GM12864 (cell line): ENCODE measurements around the gene DUOX1.

Source experiments
- DNase-seq: peaks from one replicate; pipeline ENCODE4 v3.0.0-alpha.2; 2011; ENCODE audit warnings: low read depth
- H3K4me3 ChIP-seq: 2 replicates; pipeline ENCODE4 v1.5.1; 2011; ENCODE audit warnings: mild to moderate bottlenecking, low read depth, low read length, control low read depth
- TF ChIP-seq, protein P1 (sequence below): IDR thresholded peaks from 2 replicates; pipeline ENCODE4 v1.5.1; 2011; ENCODE audit warnings: low read depth, mild to moderate bottlenecking, moderate library complexity, low read length, control low read depth, inconsistent platforms; ENCODE audit errors: missing control alignments

The DUOX1 gene

DNA sequence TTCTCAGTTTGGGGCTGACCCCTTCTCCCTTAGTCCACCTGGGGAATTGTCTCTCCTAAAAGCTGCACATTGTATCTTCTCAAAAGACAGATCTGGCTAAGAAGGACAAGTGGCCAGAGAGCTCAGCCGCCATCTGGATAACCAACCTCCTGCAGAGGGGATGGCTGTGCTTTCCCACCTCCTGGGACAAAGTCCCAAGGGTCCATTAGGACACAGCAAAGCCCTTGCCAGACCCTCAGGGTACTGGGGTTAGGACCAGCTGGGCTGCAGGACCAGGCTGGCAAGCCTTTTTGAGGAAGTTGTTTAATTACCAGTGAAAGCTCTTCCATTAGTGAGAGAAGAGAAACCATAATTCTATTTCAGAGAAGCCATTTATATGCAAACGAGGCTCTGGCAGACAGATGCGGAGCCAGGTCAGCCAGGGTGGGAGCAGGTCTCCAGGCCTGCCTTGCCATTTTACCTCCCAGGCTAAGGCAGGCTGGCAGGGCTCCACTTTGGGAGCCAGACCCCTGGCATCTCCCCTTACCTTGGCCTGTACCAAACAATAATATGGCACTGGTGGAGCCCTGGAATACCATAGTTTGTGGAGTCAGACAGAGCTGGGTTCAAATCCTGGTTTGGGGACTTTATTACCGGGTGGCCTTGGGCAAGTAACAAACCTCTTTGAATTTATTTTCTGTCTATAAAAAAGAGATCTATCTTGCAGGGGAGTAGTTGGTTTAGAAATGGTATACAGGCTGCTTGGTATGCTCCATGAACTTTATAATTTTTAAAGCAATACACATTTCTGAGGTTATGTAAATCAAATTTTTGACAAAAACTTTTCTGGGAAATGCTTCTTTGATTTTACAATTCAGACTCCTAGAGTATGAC, 40.0 kb downstream of the DUOX1 start:
- H3K4me3 ChIP-seq = no peak overlapping the region
- TF ChIP-seq, protein P1, sequence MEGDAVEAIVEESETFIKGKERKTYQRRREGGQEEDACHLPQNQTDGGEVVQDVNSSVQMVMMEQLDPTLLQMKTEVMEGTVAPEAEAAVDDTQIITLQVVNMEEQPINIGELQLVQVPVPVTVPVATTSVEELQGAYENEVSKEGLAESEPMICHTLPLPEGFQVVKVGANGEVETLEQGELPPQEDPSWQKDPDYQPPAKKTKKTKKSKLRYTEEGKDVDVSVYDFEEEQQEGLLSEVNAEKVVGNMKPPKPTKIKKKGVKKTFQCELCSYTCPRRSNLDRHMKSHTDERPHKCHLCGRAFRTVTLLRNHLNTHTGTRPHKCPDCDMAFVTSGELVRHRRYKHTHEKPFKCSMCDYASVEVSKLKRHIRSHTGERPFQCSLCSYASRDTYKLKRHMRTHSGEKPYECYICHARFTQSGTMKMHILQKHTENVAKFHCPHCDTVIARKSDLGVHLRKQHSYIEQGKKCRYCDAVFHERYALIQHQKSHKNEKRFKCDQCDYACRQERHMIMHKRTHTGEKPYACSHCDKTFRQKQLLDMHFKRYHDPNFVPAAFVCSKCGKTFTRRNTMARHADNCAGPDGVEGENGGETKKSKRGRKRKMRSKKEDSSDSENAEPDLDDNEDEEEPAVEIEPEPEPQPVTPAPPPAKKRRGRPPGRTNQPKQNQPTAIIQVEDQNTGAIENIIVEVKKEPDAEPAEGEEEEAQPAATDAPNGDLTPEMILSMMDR = no peak
- no peak for DNase-seq

- no peak overlapping the region for H3K4me3 ChIP-seq
- no peak for DNase-seq
- TF ChIP-seq, protein P1 = no peak
These were observed 42.1 kb downstream of the DUOX1 start for GRCh38 chr15:45171912-45172311.

DNA sequence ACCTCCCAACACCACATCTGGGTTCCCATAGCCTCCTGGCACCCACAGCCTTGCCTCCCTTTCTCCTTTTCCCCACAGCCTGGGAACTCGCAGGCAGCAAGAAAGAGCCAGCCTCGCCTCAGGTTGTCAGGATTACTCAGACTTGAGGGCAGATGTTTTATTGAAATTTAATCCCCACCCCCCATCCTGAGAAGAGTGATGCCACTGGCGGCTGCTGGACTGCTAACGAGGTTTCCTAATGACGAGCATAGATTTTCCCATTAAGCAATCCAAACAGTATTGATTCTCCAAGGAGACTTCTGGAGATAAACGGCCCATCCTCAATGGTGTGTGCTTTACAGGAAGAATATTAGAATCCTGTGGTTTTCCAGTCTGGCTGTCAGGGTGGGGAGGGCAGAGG, 44.3 kb downstream of the DUOX1 start:
- H3K4me3 ChIP-seq = no peak overlapping the region
- TF ChIP-seq, protein P1 = no peak
- DNase-seq = no peak

GRCh38 chr15:45174577-45174976, 44.8 kb downstream of the DUOX1 start:
- TF ChIP-seq, protein P1 = no peak
- no peak for DNase-seq

GRCh38 chr15:45177285-45177684, 47.5 kb downstream of the DUOX1 start:
- TF ChIP-seq, protein P1 = no peak
- H3K4me3 ChIP-seq = no peak overlapping the region
- DNase-seq = no peak

More at GRCh38 chr15:45174577-45174976, 44.8 kb downstream of the DUOX1 start:
- no peak overlapping the region for H3K4me3 ChIP-seq

GRCh38 chr15:45179221-45179985, 49.6 kb downstream of the DUOX1 start:
- TF ChIP-seq, protein P1 = peak; percentile 75
- no peak overlapping the region for H3K4me3 ChIP-seq
- no peak for DNase-seq
